M059J (cell line): ENCODE data around the gene ZC3H13. TPM values are rescaled to one million over a fixed set of nuclear protein-coding genes. Genes with fewer than 3 reads are reported as not detected.

ENCODE experiments used
- total RNA-seq: library from RNA; depleted of rRNA; stranded (reverse); fragments of >200 nt; shearing (Covaris generic); gene quantifications from 2 replicates; pipeline ENCODE4 v1.2.3, GENCODE V29; 2014; rRNA removed

Gene ZC3H13
- total RNA-seq, 1 experiment from 2014 or later, result 8.0 TPM

Other genes with a start within 250 kb of the ZC3H13 start
- 0.10 and 0.37 TPM in 2 replicates for gene SIAH3, start 201.0 kb downstream of the ZC3H13 start, total RNA-seq
- gene CPB2, start 52.3 kb upstream of the ZC3H13 start, total RNA-seq, result not detected in 2 replicates
- 21.3 and 29.6 TPM in 2 replicates for gene LCP1, start 129.4 kb upstream of the ZC3H13 start, total RNA-seq
- not detected in 2 replicates for gene LRRC63, start 159.2 kb upstream of the ZC3H13 start, total RNA-seq